Tibial nerve (tissue), 4 donors: Measurements from ENCODE around the gene CYP24A1.

Experiments
- CTCF ChIP-seq, 5 experiments: fragments of 200-600 bp in 3 of 5; fragments of 450-650 bp in 2 of 5; sonication (generic) in 3 of 5; IDR thresholded peaks; one replicate each; pipeline ENCODE4 v1.5.1; 2016 to 2019; ENCODE audit warnings: antibody characterized with exemption in 5 of 5, mild to moderate bottlenecking in 3 of 5, moderate library complexity in 2 of 5
- EP300 ChIP-seq, 2 donors: sonication (generic); formaldehyde crosslinking; IDR thresholded peaks; one replicate each; pipeline ENCODE4 v1.6.1; 2017; ENCODE audit warnings: antibody characterized with exemption in 2 of 2, mild to moderate bottlenecking in 1 of 2
- POLR2A ChIP-seq, 2 donors: fragments of 450-650 bp; IDR thresholded peaks; one replicate each; pipeline ENCODE4 v1.6.1; 2017; ENCODE audit warnings: antibody characterized with exemption in 2 of 2, mild to moderate bottlenecking in 2 of 2, moderate library complexity in 2 of 2

GRCh38 chr20:54113566-54113965 lies 60.2 kb downstream of the CYP24A1 start:
- no peak for TF ChIP-seq CTCF (IDR thresholded peaks at IDR 0.05)
- no peak for TF ChIP-seq POLR2A (IDR thresholded peaks at IDR 0.05)
- no peak for TF ChIP-seq EP300 (IDR thresholded peaks at IDR 0.05)
